OCI-LY1 (cell line): ENCODE measurements around the gene SSTR5.

Source experiments
- CTCF ChIP-seq: fragments of 200-600 bp; sonication (generic), shearing (Covaris generic); IDR thresholded peaks from 2 replicates; pipeline ENCODE4 v1.5.1; 2017; ENCODE audit warnings: mild to moderate bottlenecking, antibody characterized with exemption, low read length, moderate library complexity, mixed read lengths
- EZH2 ChIP-seq: fragments of 200-600 bp; sonication (generic), shearing (Covaris generic); IDR thresholded peaks from 2 replicates; pipeline ENCODE4 v1.8.0; 2017; ENCODE audit warnings: borderline replicate concordance, mixed run types, mild to moderate bottlenecking, antibody characterized with exemption, low read length, moderate library complexity, mixed read lengths

- no peak for TF ChIP-seq CTCF
- TF ChIP-seq EZH2: no peak
Measured at GRCh38 chr16:1051446-1051845, 21.1 kb upstream of the SSTR5 start.
